NOMO-1 (cell line): Measurements from ENCODE around the gene KREMEN2.
A peak's percentile ranks its signal among the peaks of the same experiment; 100 is the strongest.
"Not testable (repeated sequence)": the region's sequence is repeated elsewhere in the genome, so short reads cannot be mapped to it uniquely, and the experiment has no call there.

Experiments used
- DNase-seq, 2 experiments: peaks; one replicate each; lab custom pipeline; 2025; ENCODE audit not compliant: unreplicated experiment in 2 of 2; lab: John Stamatoyannopoulos, UW

Gene KREMEN2, protein sequence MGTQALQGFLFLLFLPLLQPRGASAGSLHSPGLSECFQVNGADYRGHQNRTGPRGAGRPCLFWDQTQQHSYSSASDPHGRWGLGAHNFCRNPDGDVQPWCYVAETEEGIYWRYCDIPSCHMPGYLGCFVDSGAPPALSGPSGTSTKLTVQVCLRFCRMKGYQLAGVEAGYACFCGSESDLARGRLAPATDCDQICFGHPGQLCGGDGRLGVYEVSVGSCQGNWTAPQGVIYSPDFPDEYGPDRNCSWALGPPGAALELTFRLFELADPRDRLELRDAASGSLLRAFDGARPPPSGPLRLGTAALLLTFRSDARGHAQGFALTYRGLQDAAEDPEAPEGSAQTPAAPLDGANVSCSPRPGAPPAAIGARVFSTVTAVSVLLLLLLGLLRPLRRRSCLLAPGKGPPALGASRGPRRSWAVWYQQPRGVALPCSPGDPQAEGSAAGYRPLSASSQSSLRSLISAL

GRCh38 chr16:2963723-2964474, at the start of gene KREMEN2:
TSS of gene KREMEN2 (plus strand) at chr16:2964275. CDS start at chr16:2964521, 246 bp downstream.
- DNase-seq, result peak in 1 of 2 experiments; percentile 28

GRCh38 chr16:2915196-2915929, 48.7 kb upstream of the KREMEN2 start:
- peak in 1 of 2 experiments; percentile 14 for DNase-seq

GRCh38 chr16:2919511-2920255, 44.4 kb upstream of the KREMEN2 start:
- peak in 1 of 2 experiments; percentile 41 for DNase-seq

- DNase-seq, result no peak
Observed at GRCh38 chr16:2923481-2923880, 40.6 kb upstream of the KREMEN2 start.

DNA sequence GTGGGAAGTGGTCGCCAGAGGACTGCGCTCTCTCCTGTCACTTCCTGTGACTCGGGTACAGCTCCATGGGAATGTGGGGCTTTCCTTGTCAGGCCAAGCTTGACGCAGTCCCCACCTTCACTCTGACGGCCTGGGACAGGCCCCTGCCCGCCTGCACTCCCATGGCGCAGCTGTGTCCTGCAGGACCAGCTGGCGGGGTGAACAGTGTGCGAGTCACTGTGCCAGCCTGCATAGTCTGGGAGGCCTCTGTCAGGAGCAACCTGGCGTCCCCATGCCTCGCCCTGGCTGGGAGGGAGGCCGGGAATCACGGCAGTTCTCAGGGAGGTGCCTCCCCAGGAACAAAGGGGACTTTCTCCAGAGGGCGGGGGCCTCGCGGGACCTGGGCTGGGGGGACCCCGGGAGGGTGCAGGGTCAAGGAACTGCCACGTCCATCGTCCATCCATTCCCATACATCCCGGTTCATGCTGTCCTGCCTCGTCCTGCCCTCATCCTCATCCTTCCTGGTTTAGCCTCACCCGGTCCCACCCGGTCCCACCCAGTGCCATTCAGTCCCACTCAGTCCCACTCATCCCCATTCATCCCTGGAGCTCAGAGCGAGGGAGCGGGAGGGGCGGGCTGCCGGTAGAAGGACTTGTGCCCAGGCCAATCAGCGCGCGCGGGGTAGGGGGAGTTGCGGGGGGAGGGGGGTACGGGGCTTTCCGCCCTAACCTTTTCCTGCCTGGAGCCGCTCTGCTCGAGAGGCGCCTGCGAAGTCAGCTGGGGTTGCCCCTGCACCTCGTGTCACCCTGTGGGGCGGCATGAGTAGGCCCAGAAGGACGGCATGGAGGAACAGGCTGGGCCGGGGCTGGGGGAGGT, 38.9 kb upstream of the KREMEN2 start:
- DNase-seq, result no peak

DNA sequence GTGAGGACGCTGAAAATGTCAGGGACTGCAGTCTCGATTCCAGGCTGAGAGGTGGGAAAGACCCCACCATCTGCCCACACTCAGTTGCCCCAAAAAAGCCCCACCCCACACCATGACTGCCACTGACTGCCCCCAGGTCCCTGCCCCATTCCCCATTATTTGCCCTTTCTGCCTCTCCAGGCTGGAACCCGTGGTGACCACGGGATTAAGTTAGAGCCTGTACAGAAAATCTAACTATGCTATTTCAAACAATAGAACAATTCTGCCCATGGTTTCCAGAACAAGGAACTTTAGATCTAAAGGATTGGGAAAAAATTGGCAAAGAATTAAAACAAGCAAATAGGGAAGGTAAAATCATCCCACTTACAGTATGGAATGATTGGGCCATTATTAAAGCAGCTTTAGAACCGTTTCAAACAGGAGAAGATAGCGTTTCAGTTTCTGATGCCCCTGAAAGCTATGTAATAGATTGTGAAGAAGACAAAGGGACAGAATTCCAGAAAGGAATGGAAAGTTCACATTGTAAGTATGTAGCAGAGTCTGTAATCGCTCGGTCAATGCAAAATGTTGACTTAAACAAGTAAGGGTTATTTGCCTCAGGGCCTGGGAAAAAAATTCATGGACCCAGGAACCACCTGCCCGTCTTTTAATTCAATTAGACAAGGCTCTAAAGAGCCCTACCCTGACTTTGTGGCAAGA, 38.0 kb upstream of the KREMEN2 start:
- no peak for DNase-seq

- DNase-seq, result no peak
Observed at GRCh38 chr16:2926650-2926999, 37.5 kb upstream of the KREMEN2 start.

DNA sequence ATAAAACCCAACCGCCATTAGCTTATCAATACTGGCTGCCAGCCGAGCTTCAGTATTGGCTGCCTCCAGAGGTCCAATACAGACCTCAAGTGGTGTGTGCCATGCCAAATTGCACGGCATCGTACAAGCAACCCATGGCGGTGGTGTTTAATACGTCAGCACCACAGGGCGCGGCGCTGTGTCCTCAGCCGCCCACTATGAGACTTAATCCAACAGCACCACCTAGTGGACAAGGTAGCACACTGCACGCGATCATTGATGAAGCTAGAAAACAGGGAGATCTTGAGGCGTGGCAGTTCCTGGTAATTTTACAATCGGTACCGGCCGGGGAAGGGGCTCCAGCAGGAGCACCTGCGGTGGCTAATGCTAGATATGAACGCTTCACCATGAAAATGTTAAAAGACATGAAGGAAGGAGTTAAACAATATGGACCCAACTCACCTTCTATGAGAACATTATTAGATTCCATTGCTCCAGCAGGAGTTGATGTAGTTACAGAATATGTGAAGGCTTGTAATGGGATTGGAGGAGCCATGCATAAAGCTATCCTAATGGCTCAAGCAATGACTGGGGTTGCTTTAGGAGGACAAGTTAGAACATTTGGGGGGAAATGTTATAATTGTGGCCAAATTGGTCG, 36.9 kb upstream of the KREMEN2 start:
- DNase-seq, result peak; percentile 77 to 79

DNA sequence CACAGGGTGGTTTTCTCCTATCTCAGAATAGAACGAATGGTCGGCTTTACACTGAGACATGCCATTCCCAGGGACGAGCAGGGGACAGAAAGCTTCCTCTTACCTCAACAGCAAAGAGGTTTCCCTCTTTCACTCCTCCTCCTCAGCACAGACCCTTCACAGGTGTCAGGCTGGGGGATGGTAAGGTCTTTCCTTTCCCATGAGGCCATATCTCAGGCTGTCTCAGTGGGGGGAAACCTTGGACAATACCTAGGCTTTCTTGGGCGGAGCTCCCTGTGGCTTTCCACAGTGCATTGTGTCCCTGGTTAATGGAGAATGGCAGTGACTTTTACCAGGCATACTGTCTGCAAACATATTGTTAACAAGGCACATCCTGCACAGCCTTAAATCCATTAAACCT, 35.9 kb upstream of the KREMEN2 start:
- not testable (repeated sequence) for DNase-seq

DNA sequence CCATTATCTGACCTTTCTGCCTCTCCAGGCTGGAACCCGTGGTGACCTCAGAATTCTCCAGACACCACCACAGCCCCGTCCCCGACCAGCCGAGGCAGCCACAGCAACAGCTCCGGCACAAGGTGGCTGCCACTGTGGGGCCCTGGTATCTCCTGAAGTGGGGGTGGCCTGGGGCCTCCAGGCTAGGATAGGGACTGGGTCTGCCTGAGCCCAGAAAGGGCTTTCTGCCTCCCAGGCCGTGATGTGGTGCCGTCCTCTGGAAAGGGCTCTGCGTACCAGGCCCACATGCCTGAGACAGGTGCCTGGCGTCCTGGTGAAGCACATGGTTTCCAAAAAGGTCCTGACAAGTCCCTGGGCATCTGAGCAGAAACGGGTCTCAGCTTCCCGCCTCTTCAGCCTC, 35.3 kb upstream of the KREMEN2 start:
- no peak for DNase-seq

DNA sequence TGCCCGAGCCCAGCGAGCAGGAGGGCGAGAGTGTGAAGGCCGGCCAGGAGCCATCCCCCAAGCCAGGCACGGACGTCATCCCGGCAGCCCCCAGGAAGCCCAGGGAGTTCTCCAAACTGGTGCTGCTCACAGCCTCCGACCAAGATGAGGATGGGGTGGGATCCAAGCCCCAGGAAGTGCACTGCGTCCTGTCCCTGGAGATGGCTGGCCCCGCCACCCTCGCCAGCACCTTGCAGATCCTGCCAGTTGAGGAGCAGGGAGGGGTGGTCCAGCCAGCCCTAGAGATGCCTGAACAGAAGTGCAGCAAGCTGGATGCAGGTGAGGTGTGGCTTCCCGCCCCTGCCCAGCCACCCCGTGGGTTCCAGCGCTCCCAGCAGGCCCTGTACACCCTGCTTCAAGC, 34.4 kb upstream of the KREMEN2 start:
- no peak for DNase-seq

DNA sequence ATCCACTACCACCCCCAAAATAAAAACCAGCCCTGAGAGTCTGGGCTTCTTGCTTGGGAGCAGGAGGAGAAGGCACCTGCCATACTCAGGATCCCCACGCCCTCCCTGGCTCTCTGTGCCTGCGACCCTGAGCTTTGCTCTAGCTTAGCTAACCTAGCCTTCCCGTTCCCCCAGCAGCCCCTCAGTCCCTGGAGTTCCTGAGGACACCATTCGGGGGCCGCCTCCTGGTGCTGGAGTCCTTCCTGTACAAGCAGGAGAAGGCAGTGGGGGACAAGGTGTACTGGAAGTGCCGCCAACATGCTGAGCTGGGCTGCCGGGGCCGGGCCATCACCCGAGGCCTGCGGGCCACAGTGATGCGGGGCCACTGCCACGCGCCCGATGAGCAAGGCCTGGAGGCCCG, 33.8 kb upstream of the KREMEN2 start:
- no peak for DNase-seq

DNA sequence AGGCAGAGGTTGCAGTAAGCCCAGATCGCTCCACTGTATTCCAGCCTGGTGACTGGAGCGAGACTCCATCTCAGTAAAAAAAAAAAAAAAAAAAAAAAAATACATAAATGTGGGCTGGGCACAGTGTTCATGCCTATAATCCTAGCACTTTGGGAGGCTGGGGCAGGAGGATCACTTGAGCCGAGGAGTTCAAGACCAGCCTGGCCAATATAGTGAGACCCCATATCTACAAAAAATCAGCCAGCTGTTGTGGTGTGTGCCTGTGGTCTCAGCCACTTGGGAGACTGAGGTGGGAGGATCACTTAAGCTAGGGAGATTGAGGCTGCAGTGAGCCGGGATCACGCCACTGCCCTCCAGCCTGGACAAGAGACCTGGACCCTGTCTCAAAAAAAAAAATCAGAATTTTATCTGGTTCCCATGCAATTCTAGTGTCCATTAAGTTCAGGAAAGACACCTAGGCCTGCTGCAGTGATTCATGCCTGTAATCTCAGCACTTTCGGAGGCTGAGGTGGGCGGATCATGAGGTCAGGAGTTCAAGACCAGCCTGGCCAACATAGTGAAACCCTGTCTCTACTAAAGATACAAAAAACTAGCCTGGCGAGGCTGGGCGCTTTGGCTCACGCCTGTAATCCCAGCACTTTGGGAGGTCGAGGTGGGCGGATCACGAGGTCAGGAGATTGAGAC, 32.7 kb upstream of the KREMEN2 start:
- DNase-seq, result not testable (repeated sequence)

DNA sequence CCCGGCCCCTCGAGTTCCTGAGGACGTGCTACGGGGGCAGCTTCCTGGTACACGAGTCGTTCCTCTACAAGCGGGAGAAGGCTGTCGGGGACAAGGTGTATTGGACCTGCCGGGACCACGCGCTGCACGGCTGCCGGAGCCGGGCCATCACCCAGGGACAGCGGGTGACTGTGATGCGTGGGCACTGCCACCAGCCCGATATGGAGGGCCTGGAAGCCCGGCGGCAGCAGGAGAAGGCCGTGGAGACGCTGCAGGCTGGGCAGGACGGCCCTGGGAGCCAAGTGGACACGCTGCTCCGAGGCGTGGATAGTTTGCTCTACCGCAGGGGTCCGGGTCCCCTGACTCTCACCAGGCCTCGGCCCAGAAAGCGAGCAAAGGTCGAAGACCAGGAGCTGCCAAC, 30.9 kb upstream of the KREMEN2 start:
- no peak for DNase-seq

- DNase-seq, result no peak
Observed at GRCh38 chr16:2933701-2934100, 30.4 kb upstream of the KREMEN2 start.

DNA sequence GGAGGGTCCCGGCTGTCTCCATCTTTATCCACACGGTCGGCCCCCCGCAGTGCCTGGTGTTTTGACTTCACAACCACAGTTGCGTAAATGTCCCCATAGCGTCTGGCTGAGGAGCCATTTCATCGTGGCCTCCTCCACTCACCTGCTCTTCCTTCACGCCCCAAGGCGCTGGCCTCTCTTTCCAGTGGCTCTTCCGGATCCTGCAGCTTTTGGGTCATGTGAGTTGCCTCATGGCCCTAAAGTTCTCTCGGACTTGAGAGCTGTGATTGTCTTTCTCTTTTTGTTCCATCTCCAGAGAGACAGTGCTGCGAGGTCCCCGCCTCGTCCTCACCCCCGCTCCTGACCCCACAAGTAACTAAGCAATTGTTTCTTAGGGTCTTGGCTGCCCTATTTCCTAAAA, 29.6 kb upstream of the KREMEN2 start:
- no peak for DNase-seq

DNA sequence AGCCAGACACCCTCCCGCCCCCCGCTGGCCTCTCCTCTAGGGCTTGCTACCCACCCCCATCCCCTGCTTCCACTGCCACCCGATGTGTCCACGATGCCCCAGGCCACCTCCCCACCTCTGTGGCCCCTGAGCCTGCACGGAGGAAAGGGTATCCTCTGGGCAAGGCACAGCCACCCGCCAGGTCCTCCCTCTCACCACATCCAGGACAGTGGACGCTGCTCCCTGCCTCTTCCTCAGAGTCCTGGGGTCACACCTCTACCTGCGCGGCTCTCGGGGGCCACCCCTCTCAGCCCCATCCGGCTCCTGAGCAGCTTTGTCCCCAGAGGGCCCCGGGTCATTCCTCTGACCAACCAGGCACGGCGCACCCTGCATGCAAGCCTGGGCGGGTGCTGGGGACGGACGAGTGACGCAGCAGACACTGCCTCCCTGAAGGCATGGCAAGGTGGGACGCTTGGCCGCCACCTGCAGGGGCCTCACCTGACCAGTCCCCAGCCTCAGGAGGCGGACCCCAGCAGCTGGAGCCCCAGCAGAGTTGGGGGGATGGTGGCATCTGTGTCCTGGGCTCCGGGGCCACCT, 27.6 kb upstream of the KREMEN2 start:
- DNase-seq, result no peak

DNA sequence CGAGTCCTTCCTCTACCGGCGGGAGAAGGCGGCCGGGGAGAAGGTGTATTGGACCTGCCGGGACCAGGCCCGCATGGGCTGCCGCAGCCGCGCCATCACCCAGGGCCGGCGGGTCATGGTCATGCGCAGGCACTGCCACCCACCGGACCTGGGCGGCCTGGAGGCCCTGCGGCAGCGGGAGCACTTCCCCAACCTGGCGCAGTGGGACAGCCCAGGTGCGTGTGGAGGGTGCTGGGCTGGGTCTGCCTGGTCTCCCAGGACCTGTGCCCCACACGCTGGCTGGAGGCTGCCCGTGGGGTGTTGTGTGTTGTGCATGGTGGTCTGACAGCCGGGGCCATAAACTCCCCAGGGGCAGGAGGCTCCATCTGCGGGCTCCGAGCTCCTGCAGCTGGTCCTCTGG, 26.9 kb upstream of the KREMEN2 start:
- no peak for DNase-seq
